HG03354 (cell line): ENCODE measurements around the gene ARHGAP15.

Source experiments
- ATAC-seq: cut with Tn5 transposase; IDR thresholded peaks from one replicate; pipeline ENCODE4 v1.9.1; 2021; ENCODE audit warnings: mild to moderate bottlenecking; ENCODE audit not compliant: unreplicated experiment, poor library complexity, severe bottlenecking

The ARHGAP15 gene

DNA sequence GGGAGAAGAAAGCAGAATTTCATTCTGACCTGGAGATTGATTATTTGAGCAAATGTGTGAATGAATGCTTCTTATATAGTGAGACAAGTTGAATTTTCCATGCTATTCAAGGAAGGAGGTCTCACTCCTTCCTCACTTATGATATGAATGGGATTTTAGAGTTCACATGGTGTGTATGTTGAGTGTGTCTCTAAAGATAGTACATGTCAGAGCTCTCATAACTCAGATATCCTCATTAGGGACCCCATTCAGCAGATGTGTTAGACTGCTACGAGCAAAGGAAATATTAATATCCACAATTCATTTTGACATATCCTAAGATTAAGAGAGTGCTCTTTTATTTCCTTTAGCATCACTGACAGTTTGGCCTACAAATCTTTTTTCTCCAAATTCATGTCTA is 368.5 kb downstream of the ARHGAP15 start:
- no peak for ATAC-seq

GRCh38 chr2:143498496-143498895 is 369.3 kb downstream of the ARHGAP15 start:
- ATAC-seq, result no peak

DNA sequence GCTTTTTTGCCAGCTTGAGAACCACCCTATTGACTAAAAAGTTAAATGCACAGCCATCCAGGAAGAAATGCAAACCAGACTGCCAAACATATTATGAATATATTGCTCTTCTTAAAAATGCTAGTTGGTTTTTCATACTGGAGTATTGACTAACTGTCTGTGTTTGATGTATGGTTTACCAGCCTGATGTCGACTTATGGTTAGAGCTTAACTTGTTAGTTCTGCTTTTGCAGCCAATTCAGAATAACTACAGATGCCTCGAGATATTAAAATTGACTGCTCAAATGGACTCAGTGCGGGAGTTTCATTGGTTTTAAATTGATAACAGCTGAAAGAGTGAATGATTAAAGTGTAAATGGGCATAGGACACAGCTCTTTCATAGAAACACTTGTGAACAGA is 369.8 kb downstream of the ARHGAP15 start:
- ATAC-seq, result no peak

- no peak for ATAC-seq
Observed at GRCh38 chr2:143501106-143501676, 372.0 kb downstream of the ARHGAP15 start.

GRCh38 chr2:143503280-143503679 is 374.1 kb downstream of the ARHGAP15 start:
- ATAC-seq, result no peak

GRCh38 chr2:143504397-143504796 is 375.2 kb downstream of the ARHGAP15 start:
- no peak for ATAC-seq

- no peak for ATAC-seq
Observed at GRCh38 chr2:143505542-143505941, 376.3 kb downstream of the ARHGAP15 start.

DNA sequence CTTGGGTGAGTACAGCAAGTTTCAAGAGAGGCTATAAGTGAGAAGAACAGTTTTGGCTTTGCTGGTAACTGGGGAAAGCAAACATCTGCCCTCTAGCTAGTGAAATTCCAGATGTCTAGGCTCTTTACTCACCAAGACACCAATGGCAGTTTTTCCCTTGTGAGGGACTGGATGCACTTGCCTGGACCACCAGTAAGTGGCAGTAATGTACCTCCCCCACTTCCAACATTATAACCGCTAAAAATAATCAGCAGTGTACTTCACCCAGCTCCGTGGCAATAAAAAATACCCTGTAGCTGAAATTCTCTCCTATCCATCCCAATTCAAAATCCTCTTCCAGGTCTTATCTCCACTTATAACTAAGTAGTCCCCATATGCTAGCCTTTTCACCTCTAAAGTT is 383.9 kb downstream of the ARHGAP15 start:
- peak; percentile 92 for ATAC-seq

GRCh38 chr2:143514413-143514812 is 385.2 kb downstream of the ARHGAP15 start:
- no peak for ATAC-seq

- no peak for ATAC-seq
Observed at GRCh38 chr2:143515318-143515717, 386.1 kb downstream of the ARHGAP15 start.

- ATAC-seq, result no peak
Observed at GRCh38 chr2:143519521-143519920, 390.3 kb downstream of the ARHGAP15 start.

GRCh38 chr2:143521396-143521795 is 392.2 kb downstream of the ARHGAP15 start:
- no peak for ATAC-seq

- no peak for ATAC-seq
Observed at GRCh38 chr2:143522699-143523098, 393.5 kb downstream of the ARHGAP15 start.

DNA sequence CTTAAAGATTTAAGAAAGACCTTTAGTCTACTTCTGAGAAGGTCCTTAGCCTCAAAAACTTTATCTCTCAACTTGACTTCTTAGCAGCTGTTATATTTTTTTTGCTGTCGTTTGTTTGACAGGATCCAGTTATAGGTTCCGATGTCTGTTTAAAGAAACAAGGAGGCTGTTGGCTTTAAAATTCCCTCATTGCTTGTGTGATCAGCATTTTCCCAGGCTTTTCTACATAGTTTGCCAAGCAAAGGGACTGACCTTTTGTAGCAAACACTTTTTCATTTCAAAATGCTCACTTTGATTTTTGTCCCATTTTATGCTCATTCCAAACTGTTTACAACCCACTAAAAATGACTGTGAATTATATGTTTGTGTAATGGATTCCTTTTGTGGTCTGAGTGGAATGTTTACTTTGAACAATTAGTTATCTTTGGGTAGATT is 394.9 kb downstream of the ARHGAP15 start:
- ATAC-seq, result no peak

DNA sequence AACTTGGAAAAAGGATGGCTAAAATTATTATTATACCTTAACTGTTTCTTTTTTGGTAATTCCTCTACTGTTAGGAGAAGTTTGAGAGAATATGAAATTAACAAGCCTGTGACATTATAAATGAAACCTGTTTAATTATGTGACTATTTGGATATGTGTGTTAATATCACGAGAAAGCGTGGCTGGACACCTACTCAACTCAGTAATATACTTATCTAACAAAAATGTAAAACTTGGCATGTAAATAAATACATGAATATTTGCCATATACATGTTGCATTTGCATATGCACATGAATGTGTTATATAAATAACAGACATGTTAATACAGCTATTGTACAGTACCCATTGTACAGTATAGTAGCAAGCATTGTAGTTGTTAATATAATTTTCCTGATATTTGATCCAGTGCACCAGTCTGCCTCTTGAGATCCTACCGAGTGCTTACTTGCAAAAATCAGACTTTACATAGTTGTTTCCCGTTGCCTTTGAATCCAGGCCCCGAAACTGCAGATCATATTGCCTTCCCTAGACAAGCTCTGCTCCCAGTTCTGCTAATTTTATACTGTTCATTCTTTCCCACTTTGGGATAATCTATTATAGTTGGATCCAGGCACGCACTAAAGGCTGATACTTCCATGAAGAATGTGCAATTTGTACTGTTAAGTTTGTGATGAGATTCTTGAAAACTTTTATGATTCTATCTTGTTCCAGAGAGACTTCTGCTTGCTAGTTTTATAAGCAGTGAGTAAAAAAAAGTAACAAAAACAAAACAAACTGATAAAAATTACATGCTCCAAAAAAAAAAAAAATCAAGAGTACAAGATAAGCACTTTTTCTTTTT is 395.6 kb downstream of the ARHGAP15 start:
- no peak for ATAC-seq

- no peak for ATAC-seq
Observed at GRCh38 chr2:143525402-143525860, 396.2 kb downstream of the ARHGAP15 start.

GRCh38 chr2:143526498-143526897 is 397.3 kb downstream of the ARHGAP15 start:
- no peak for ATAC-seq

DNA sequence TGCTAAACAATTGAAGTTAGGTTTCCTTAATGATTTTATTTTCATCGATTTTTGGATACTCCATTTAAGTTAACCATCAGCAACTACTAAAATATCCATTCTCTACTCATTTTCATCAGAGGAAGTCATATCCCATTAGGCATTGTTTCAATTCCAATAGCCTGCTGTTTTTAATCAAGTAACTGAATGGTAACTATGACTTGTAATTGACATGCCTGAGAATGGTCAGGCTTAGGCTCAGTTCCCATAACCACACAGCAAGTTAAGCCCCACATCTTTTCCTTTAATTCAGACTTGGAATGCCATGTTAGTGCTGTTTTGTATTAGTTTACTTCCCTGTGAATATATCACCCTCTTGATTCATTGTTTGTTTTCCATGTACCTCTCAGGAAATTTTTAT is 398.8 kb downstream of the ARHGAP15 start:
- ATAC-seq, result no peak

- no peak for ATAC-seq
Observed at GRCh38 chr2:143529118-143529720, 400.0 kb downstream of the ARHGAP15 start.

DNA sequence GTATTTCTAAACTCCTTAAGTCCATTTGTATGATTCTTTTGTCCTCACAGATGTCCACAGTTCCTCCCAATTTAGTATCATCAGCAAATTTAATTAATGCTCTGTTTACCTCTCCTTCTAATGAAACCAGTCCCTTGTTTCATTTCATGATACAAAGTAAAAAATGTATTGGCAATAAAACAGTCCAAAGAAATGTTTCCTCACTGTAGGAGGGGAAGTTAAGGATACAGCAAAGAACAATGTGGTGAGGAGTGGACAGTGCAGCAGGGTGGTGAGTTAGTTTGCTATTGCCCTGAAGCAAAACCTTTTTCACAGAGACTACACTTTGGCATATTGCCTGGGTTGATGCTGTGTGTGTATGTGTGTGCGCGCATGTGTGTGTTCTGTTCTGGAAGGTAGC is 401.5 kb downstream of the ARHGAP15 start:
- no peak for ATAC-seq

GRCh38 chr2:143532061-143532460 is 402.8 kb downstream of the ARHGAP15 start:
- ATAC-seq, result no peak
